Activated CD4-positive, alpha-beta memory T cell treated with anti-CD3 and anti-CD28 coated beads, Interleukin-2, amount 10 ng/mL, durations not matched to agents 7 days and 5 days (primary cell): ENCODE data around the gene FANK1. TPM values are rescaled to one million over a fixed set of nuclear protein-coding genes. Genes with fewer than 3 reads are reported as not detected.
"Not testable (repeated sequence)": the region's sequence is repeated elsewhere in the genome, so short reads cannot be mapped to it uniquely, and the experiment has no call there.

Experiments
- CTCF ChIA-PET: fragments of 350-600 bp; sonication (Branson Sonifier 250); formaldehyde crosslinking; loops from one replicate; lab custom pipeline; 2021; ENCODE audit warnings: antibody characterized with exemption, inconsistent platforms; lab: Charles Lee
- POLR2A ChIA-PET: fragments of 350-600 bp; sonication (Branson Sonifier 250); formaldehyde crosslinking; loops from one replicate; lab custom pipeline; 2021; ENCODE audit warnings: antibody characterized with exemption; lab: Charles Lee
- DNase-seq: peaks from one replicate; pipeline ENCODE4 v3.0.0-alpha.2; 2020
- H3K27ac Mint-ChIP-seq: one replicate; pipeline ENCODE4 v1.8.0; 2021; ENCODE audit warnings: mild to moderate bottlenecking, mixed read lengths
- H3K27me3 Mint-ChIP-seq: one replicate; pipeline ENCODE4 v1.8.0; 2021; ENCODE audit warnings: mixed read lengths
- H3K36me3 Mint-ChIP-seq: one replicate; pipeline ENCODE4 v1.8.0; 2021; ENCODE audit warnings: low read depth, mixed read lengths
- H3K4me1 Mint-ChIP-seq: one replicate; pipeline ENCODE4 v1.8.0; 2021; ENCODE audit warnings: mixed read lengths
- H3K4me3 Mint-ChIP-seq: one replicate; pipeline ENCODE4 v1.8.0; 2021; ENCODE audit warnings: mild to moderate bottlenecking, mixed read lengths
- H3K9me3 Mint-ChIP-seq: one replicate; pipeline ENCODE4 v1.8.0; 2021; ENCODE audit warnings: mixed read lengths
- total RNA-seq, 2 experiments: library from RNA; stranded (reverse); gene quantifications; one replicate each; pipeline ENCODE4 v1.2.3, GENCODE V29; 2021

Gene FANK1
- total RNA-seq, 2 experiments from 2014 or later = 0.63 to 0.68 TPM

DNA sequence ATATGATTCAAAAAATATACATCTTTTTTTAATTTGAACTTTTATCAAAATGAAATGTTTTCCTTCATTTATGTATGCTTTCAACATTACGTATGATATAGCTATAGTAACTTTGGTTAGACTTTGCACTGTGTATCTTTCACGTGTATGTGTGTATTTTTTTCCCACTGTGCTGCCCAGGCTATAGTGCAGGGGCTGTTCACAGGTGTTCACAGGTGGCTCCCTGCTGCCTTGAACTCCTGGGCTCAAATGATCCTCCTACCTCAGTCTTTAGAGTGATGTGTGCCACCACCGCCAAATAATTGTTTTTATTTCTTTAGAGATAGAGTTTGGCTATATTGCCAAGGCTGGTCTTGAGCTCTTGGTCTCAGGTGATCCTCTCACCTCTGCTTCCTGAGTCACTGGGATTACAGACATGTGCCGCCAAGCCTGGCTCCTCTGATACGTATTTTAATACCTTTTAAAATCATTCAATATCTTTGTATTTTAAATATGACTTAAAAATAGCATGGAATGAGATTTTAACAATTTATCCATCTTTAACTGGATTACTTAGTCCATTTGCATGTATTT lies 29.0 kb downstream of the FANK1 start:
- Mint-ChIP-seq H3K27ac (no peak overlapping the region), H3K9me3 (peaks cover 2% of the 10 kb centered on the region), H3K4me3 (no peak overlapping the region), H3K36me3 (no peaks in the 10 kb centered on the region), H3K4me1 (no peaks in the 10 kb centered on the region), H3K27me3 (peaks cover 5% of the 10 kb centered on the region)
- DNase-seq = no peak
- ChIA-PET CTCF (no interaction called here), POLR2A (no interaction called here)

DNA sequence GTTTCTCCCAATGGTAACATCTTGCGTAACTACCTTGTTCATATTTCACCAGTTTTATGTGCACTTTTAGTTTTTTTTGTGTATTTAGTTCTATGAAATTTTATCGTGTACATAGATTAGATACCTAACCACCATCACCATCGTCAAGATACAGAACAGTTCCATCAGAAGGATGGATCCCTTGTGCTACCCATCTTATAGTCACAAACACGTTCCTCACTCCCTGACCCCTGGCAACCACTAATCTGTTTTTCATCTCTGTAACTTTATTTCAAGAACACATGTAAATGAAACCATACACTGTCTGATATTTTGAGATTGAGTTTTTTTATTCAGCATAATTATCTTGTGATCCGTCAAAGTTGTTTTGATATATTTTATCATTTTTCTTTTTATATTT lies 29.9 kb downstream of the FANK1 start:
- no peak overlapping the region for H3K4me3 Mint-ChIP-seq
- peaks cover 5% of the 10 kb centered on the region for H3K27me3 Mint-ChIP-seq
- H3K27ac Mint-ChIP-seq = no peak overlapping the region
- H3K9me3 Mint-ChIP-seq = peaks cover 2% of the 10 kb centered on the region
- ChIA-PET CTCF (no interaction called here), POLR2A (no interaction called here)
- H3K36me3 Mint-ChIP-seq = no peaks in the 10 kb centered on the region
- DNase-seq = no peak
- H3K4me1 Mint-ChIP-seq = no peaks in the 10 kb centered on the region

DNA sequence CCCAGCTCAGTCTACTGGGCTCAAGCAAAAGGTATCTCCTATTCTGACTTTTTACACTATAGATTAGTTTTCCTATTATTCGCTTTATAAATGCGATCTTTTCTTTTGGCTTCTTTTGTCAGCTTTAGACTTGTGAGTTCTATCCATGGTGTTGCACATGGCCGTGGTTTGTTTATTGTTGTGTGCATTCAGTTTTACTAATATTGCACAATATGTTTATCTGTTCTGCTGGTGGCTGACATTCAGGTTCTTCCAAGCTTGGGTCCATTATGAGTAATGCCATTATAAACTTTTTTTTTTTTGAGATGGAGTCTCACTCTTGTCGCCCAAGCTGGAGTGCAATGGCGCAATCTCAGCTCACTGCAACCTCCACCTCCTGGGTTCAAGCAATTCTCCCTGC lies 30.9 kb downstream of the FANK1 start:
- H3K36me3 Mint-ChIP-seq, H3K4me1 Mint-ChIP-seq, H3K27me3 Mint-ChIP-seq, DNase-seq, POLR2A ChIA-PET, CTCF ChIA-PET, H3K9me3 Mint-ChIP-seq, H3K4me3 Mint-ChIP-seq, H3K27ac Mint-ChIP-seq: not testable (repeated sequence)

GRCh38 chr10:125928928-125929585 lies 32.7 kb downstream of the FANK1 start:
- CTCF ChIA-PET = no interaction called here
- peaks cover 2% of the 10 kb centered on the region for H3K9me3 Mint-ChIP-seq

DNA sequence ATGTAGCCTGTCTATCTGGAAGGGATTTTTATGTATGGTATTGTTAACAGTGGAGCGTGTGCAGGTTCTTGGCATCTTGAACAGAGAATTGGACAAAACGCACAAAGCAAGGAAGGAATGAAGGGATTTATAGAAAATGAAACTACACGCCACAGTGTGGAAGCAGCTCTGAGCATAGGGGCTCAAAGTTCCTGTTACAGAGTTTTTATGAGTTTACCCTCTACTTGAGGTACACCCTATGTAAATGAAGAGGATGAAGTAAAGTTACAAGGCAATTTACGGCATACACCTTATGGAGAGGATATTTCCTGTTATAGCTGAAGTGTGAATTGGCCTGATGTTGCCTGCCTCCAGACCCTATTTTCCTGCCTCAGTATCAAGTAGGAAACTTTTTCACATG lies 33.3 kb downstream of the FANK1 start:
- no peaks in the 10 kb centered on the region for H3K4me1 Mint-ChIP-seq
- ChIA-PET POLR2A (no interaction called here), CTCF (no interaction called here)
- peaks cover 15% of the 10 kb centered on the region for H3K27me3 Mint-ChIP-seq
- no peaks in the 10 kb centered on the region for H3K36me3 Mint-ChIP-seq
- H3K27ac Mint-ChIP-seq = no peak overlapping the region
- no peak overlapping the region for H3K4me3 Mint-ChIP-seq
- no peak for DNase-seq
- peaks cover 2% of the 10 kb centered on the region for H3K9me3 Mint-ChIP-seq

More at GRCh38 chr10:125928928-125929585, 32.7 kb downstream of the FANK1 start:
- Mint-ChIP-seq H3K27ac (no peak overlapping the region), H3K27me3 (peaks cover 15% of the 10 kb centered on the region), H3K4me1 (no peaks in the 10 kb centered on the region), H3K4me3 (no peak overlapping the region), H3K36me3 (no peaks in the 10 kb centered on the region)
- POLR2A ChIA-PET = no interaction called here
- no peak for DNase-seq

DNA sequence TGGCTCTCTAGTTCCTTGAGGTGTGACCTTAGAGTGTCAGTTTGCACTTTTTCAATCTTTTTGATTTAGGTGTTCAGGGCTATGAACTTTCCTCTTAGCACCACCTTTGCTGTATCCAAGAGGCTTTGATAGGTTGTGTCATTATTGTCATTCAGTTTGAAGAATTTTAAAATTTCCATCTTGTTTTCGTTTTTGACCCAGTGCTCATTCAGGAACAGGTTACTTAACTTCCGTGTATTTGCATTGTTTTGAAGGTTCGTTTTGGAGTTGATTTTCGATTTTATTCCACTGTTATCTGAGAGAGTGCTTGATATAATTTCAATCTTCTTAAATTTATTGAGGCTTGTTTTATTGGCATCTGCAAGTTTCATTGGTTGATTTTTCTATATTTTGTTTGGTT lies 37.3 kb downstream of the FANK1 start:
- DNase-seq = no peak
- no peak overlapping the region for H3K4me3 Mint-ChIP-seq
- no peaks in the 10 kb centered on the region for H3K9me3 Mint-ChIP-seq
- ChIA-PET CTCF (no interaction called here), POLR2A (no interaction called here)
- peaks cover 18% of the 10 kb centered on the region for H3K27me3 Mint-ChIP-seq
- H3K4me1 Mint-ChIP-seq = no peaks in the 10 kb centered on the region
- H3K36me3 Mint-ChIP-seq = no peaks in the 10 kb centered on the region
- no peak overlapping the region for H3K27ac Mint-ChIP-seq

GRCh38 chr10:125936331-125936730 lies 40.0 kb downstream of the FANK1 start:
- Mint-ChIP-seq H3K9me3 (no peaks in the 10 kb centered on the region), H3K36me3 (no peaks in the 10 kb centered on the region), H3K4me3 (no peak overlapping the region), H3K4me1 (no peaks in the 10 kb centered on the region), H3K27ac (no peak overlapping the region), H3K27me3 (peaks cover 15% of the 10 kb centered on the region)
- CTCF ChIA-PET = no interaction called here
- POLR2A ChIA-PET = no interaction called here
- no peak for DNase-seq

DNA sequence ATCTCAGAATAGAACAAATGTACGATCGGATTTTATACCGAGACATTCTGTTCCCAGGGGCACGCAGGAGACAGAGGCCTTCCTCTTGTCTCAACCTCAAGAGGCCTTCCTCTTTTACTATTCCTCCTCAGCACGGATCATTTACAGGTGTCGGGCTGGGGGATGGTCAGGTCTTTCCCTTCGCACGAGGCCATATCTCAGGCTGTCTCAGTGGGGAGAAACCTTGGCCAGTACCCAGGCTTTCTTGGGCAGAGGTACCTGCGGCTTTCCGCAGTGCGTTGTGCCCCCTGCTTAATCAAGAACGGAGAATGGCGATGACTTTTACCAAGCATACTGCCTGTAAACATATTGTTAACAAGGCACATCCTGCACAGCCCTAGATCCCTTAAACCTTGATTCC lies 44.2 kb downstream of the FANK1 start:
- CTCF ChIA-PET = no interaction called here
- H3K36me3 Mint-ChIP-seq = no peaks in the 10 kb centered on the region
- H3K27ac Mint-ChIP-seq = no peak overlapping the region

DNA sequence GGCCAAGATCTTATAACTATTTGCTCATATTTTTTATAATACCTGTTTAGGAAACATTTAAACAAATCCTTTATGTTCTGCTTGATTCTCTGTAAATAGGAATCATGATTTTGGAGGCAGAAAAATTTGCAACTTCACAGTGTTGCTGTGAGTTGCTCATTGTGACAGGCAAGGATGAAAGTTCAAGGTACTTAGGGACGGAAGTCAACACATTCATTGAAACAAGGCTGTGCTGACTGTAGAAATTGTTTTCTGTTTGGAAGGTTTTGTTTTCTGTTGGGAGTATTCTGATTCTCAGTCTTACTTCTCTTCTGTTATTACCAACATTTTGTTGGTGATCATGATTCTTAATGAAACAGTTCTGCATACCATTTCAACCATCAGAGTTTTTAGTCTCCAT lies 54.9 kb downstream of the FANK1 start:
- H3K27me3 Mint-ChIP-seq = no peaks in the 10 kb centered on the region
- no peaks in the 10 kb centered on the region for H3K36me3 Mint-ChIP-seq
- H3K4me3 Mint-ChIP-seq = no peak overlapping the region
- peaks cover 15% of the 10 kb centered on the region for H3K9me3 Mint-ChIP-seq
- CTCF ChIA-PET = no interaction called here
- H3K27ac Mint-ChIP-seq = no peak overlapping the region
- POLR2A ChIA-PET = no interaction called here
- no peak for DNase-seq
- H3K4me1 Mint-ChIP-seq = no peaks in the 10 kb centered on the region

More for the DNA sequence above, 44.2 kb downstream of the FANK1 start:
- POLR2A ChIA-PET = no interaction called here
- Mint-ChIP-seq H3K4me1 (no peaks in the 10 kb centered on the region), H3K4me3 (no peak overlapping the region), H3K27me3 (no peaks in the 10 kb centered on the region), H3K9me3 (no peaks in the 10 kb centered on the region)
- DNase-seq = no peak

DNA sequence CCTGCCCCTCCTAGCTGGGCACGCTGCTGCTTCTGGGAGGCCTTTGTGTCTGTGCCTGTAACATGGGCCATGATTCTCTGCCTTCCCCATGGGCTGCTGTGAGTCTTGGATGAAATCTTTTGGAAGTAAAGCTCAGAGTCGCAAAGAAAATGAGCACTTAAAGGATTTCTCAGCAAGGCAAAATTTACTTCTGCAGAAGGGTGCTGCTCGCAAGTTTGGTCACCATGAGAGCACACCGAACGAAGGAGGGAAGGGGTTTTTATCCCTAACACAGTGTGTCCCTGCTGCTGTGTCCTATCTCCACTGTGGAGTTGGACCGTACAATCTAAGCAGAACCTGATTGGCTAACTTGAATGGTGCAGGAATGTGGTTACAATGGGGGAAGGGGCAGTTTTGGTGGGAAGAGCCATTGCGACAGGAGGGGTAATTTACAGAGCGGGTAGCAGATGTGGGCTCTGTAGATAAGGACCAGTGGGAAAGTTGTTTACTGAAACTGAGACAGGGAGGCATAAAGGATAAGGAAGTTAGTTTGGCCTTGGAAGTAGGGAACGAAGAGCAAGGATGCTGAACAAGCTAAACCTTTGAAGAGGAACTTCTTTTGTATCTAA lies 57.5 kb downstream of the FANK1 start:
- H3K36me3 Mint-ChIP-seq = no peaks in the 10 kb centered on the region
- H3K9me3 Mint-ChIP-seq = peaks cover 15% of the 10 kb centered on the region
- no peak for DNase-seq
- no peak overlapping the region for H3K27ac Mint-ChIP-seq
- no peaks in the 10 kb centered on the region for H3K27me3 Mint-ChIP-seq
- H3K4me3 Mint-ChIP-seq = no peak overlapping the region
- ChIA-PET POLR2A (no interaction called here), CTCF (no interaction called here)
- H3K4me1 Mint-ChIP-seq = no peaks in the 10 kb centered on the region

GRCh38 chr10:125955766-125956165 lies 59.4 kb downstream of the FANK1 start:
- no peaks in the 10 kb centered on the region for H3K36me3 Mint-ChIP-seq
- no peak for DNase-seq
- CTCF ChIA-PET = no interaction called here
- no peaks in the 10 kb centered on the region for H3K27me3 Mint-ChIP-seq
- peaks cover 15% of the 10 kb centered on the region for H3K9me3 Mint-ChIP-seq
- POLR2A ChIA-PET = no interaction called here
- H3K4me1 Mint-ChIP-seq = no peaks in the 10 kb centered on the region
- no peak overlapping the region for H3K27ac Mint-ChIP-seq
- H3K4me3 Mint-ChIP-seq = no peak overlapping the region

GRCh38 chr10:125961743-125962142 lies 65.4 kb downstream of the FANK1 start:
- Mint-ChIP-seq H3K4me1 (no peaks in the 10 kb centered on the region), H3K27me3 (peaks cover 2% of the 10 kb centered on the region), H3K36me3 (no peaks in the 10 kb centered on the region), H3K9me3 (no peaks in the 10 kb centered on the region), H3K4me3 (no peak overlapping the region), H3K27ac (no peak overlapping the region)
- ChIA-PET CTCF (no interaction called here), POLR2A (no interaction called here)
- DNase-seq = no peak

DNA sequence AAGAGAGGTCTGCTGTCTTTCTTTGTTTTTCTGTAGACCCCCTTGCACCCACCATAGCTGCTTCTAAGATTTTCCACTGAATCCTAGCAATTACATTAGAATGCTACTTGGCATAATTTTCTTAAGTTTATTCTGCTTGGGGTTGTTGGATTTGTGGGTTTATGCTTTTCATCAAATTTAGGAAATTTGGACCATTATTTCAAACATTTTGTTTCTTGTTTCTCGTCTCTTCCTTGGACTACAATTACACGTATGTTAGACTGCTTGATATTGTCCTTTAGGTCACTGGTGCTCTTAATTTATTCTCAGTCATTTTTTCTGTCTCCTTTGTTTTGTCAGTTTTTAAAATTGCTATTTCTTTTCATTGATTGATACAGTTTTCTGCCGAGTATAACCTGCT lies 65.8 kb downstream of the FANK1 start:
- H3K9me3 Mint-ChIP-seq = no peaks in the 10 kb centered on the region
- no peaks in the 10 kb centered on the region for H3K36me3 Mint-ChIP-seq
- H3K4me1 Mint-ChIP-seq = no peaks in the 10 kb centered on the region
- CTCF ChIA-PET = no interaction called here
- H3K27me3 Mint-ChIP-seq = peaks cover 2% of the 10 kb centered on the region
- DNase-seq = no peak
- no peak overlapping the region for H3K4me3 Mint-ChIP-seq
- POLR2A ChIA-PET = no interaction called here
- H3K27ac Mint-ChIP-seq = no peak overlapping the region

- ChIA-PET POLR2A (no interaction called here), CTCF (no interaction called here)
- no peaks in the 10 kb centered on the region for H3K9me3 Mint-ChIP-seq
These were observed 68.2 kb downstream of the FANK1 start for GRCh38 chr10:125964558-125964957.

More at GRCh38 chr10:125964558-125964957, 68.2 kb downstream of the FANK1 start:
- H3K4me1 Mint-ChIP-seq = no peaks in the 10 kb centered on the region
- H3K27me3 Mint-ChIP-seq = peaks cover 2% of the 10 kb centered on the region
- H3K27ac Mint-ChIP-seq = no peak overlapping the region
- H3K36me3 Mint-ChIP-seq = no peaks in the 10 kb centered on the region
- no peak overlapping the region for H3K4me3 Mint-ChIP-seq
- DNase-seq = no peak
